CD4-positive, alpha-beta T cell (primary cell): ENCODE results near the gene FXYD3. TPM values are rescaled to one million over a fixed set of nuclear protein-coding genes. Genes with fewer than 3 reads are reported as not detected.

Experiments used
- ATAC-seq: fragments of 200-7000 bp; cut with Tn5 transposase; one replicate; pipeline ENCODE4 v1.10.0; 2022; ENCODE audit warnings: mild to moderate bottlenecking; ENCODE audit not compliant: poor library complexity
- CTCF ChIA-PET: fragments of 350-600 bp; sonication (Branson Sonifier 250); formaldehyde crosslinking; loops from one replicate; lab custom pipeline; 2021; ENCODE audit warnings: antibody characterized with exemption, inconsistent platforms; lab: Charles Lee
- POLR2A ChIA-PET: fragments of 350-600 bp; sonication (Branson Sonifier 250); formaldehyde crosslinking; loops from one replicate; lab custom pipeline; 2021; ENCODE audit warnings: antibody characterized with exemption, inconsistent platforms; lab: Charles Lee
- DNase-seq, 14 experiments: peaks; one replicate each; pipeline ENCODE4 v3.0.0-alpha.2; 2013 to 2020; ENCODE audit warnings: mixed read lengths in 2 of 14
- H3K27ac ChIP-seq, 2 donors: one replicate each; pipeline versions ENCODE4 v1.5.1 to v1.7.0; 2013; ENCODE audit warnings: low read length in 2 of 2, low read depth in 1 of 2, mild to moderate bottlenecking in 1 of 2
- H3K27me3 ChIP-seq, 2 experiments: 1 replicate in 1 of 2; 2 replicates in 1 of 2; pipeline versions ENCODE4 v1.6.1 to v1.7.0; 2013; ENCODE audit warnings: low read length in 2 of 2, control low read depth in 1 of 2, mild to moderate bottlenecking in 1 of 2, moderate library complexity in 1 of 2; ENCODE audit not compliant: insufficient read depth in 2 of 2, control insufficient read depth in 1 of 2
- H3K36me3 ChIP-seq: one replicate; pipeline ENCODE4 v1.6.1; 2013; ENCODE audit warnings: low read length, control low read depth; ENCODE audit not compliant: insufficient read depth
- H3K4me1 ChIP-seq: one replicate; pipeline ENCODE4 v1.6.1; 2013; ENCODE audit warnings: low read length, control low read depth; ENCODE audit not compliant: insufficient read depth
- H3K4me3 ChIP-seq: one replicate; pipeline ENCODE4 v1.5.1; 2013; ENCODE audit warnings: mild to moderate bottlenecking, low read length, moderate library complexity
- H3K9me3 ChIP-seq, 2 experiments: 1 replicate in 1 of 2; 2 replicates in 1 of 2; pipeline versions ENCODE4 v1.6.1 to v1.7.0; 2013; ENCODE audit warnings: low read length in 2 of 2, mild to moderate bottlenecking in 2 of 2, control low read depth in 1 of 2, moderate library complexity in 1 of 2; ENCODE audit not compliant: control insufficient read depth in 1 of 2, insufficient read depth in 1 of 2
- H3K27ac Mint-ChIP-seq: one replicate; pipeline ENCODE4 v1.8.0; 2020; ENCODE audit warnings: mixed read lengths
- H3K27me3 Mint-ChIP-seq: one replicate; pipeline ENCODE4 v1.8.0; 2021; ENCODE audit warnings: mixed read lengths
- H3K36me3 Mint-ChIP-seq: one replicate; pipeline ENCODE4 v1.8.0; 2021; ENCODE audit warnings: low read depth, mixed read lengths
- H3K4me1 Mint-ChIP-seq: one replicate; pipeline ENCODE4 v1.8.0; 2021; ENCODE audit warnings: low read depth, mixed read lengths
- H3K4me3 Mint-ChIP-seq: one replicate; pipeline ENCODE4 v1.8.0; 2020; ENCODE audit warnings: mild to moderate bottlenecking, mixed read lengths
- H3K9me3 Mint-ChIP-seq: one replicate; pipeline ENCODE4 v1.8.0; 2020; ENCODE audit warnings: mixed read lengths
- intact Hi-C, 2 experiments: fragments of 100-400 bp; cut with DNase I in 1 of 2; cut with micrococcal nuclease in 1 of 2; formaldehyde crosslinking; loops; one replicate each; pipeline versions ENCODE4 v1.15.1 to v1.9.0; 2023 to 2025; cut with DNase I, micrococcal nuclease
- total RNA-seq, 174 experiments: library from RNA in 2 of 174; stranded (reverse) in 2 of 174; gene quantifications; one replicate each; pipeline ENCODE4 v1.2.3 and lab custom pipeline; 2021 to 2026
- TF ChIP-seq, protein P1 (sequence below): fragments of 200-600 bp; IDR thresholded peaks from one replicate; pipeline ENCODE4 v1.8.0; 2022; ENCODE audit warnings: antibody characterized with exemption, mild to moderate bottlenecking

Gene FXYD3
- total RNA-seq, 2 experiments from 2014 or later = not detected

DNA sequence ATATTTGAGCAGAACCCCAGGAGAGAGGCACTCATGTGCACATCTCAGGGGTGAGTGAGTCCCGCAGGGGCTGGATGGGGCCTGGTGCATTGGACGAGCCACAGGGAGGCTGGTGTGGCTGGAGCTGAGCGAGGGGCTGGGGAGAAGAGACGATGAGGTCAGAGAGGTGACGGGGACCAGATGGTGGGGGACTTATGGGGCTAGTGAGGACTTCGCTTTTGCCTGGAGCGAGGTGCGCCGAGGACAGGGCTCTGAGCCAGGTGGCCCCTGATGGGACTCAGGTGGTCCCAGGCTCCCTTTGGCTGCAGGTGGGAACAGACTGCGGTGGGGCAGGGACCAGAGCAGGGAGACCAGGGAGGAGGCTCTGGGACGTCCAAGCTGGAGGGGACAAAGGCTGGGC lies 6.9 kb upstream of the FXYD3 start:
- Mint-ChIP-seq H3K27me3 (no peaks in the 10 kb centered on the region), H3K9me3 (no peaks in the 10 kb centered on the region), H3K4me1 (no peaks in the 10 kb centered on the region), H3K27ac (no peak overlapping the region), H3K4me3 (no peak overlapping the region), H3K36me3 (no peaks in the 10 kb centered on the region)
- Histone ChIP-seq H3K9me3 (peaks cover 0 to 15% of the 10 kb centered on the region in 2 experiments), H3K27ac (no peak overlapping the region), H3K36me3 (no peaks in the 10 kb centered on the region), H3K4me3 (no peak overlapping the region), H3K4me1 (no peaks in the 10 kb centered on the region), H3K27me3 (peaks cover 0 to 2% of the 10 kb centered on the region in 2 experiments)
- intact Hi-C loops = no loop called here
- POLR2A ChIA-PET = no interaction called here
- CTCF ChIA-PET = no interaction called here
- TF ChIP-seq, protein P1, sequence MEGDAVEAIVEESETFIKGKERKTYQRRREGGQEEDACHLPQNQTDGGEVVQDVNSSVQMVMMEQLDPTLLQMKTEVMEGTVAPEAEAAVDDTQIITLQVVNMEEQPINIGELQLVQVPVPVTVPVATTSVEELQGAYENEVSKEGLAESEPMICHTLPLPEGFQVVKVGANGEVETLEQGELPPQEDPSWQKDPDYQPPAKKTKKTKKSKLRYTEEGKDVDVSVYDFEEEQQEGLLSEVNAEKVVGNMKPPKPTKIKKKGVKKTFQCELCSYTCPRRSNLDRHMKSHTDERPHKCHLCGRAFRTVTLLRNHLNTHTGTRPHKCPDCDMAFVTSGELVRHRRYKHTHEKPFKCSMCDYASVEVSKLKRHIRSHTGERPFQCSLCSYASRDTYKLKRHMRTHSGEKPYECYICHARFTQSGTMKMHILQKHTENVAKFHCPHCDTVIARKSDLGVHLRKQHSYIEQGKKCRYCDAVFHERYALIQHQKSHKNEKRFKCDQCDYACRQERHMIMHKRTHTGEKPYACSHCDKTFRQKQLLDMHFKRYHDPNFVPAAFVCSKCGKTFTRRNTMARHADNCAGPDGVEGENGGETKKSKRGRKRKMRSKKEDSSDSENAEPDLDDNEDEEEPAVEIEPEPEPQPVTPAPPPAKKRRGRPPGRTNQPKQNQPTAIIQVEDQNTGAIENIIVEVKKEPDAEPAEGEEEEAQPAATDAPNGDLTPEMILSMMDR = no peak
- DNase-seq (no peak), ATAC-seq (no peak)

DNA sequence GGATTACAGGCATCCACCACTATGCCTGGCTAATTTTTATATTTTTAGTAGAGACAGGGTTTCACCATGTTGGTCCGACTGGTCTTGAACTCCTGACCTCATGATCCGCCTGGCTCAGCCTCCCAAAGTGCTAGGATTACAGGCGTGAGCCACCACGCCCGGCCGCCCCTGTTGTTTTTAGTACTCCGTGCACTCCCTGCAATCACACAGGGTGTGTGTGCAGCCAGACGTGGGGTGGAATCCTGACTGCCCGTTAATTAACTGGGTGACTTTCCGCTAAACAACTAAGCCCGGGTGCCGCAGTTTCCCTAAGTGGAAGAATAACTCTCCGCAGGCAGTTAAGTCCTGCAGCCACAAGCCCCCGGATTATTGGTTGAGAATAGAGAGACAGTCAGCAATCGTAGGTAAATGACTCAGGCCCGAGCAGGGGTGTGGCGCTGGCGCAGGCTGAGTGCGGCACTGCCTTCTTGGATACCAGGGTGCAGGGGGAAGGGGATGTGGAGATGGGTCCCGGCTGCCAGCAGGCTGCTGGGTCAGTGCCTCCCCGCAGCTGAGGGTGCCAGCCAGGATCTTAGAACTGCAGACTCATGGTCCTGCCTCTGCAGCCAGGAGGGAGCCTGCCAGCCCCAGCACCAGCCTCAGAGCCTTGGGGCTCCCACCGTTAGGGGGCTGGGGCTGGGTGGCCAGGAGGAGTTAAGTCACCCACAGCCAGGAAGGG lies 6.1 kb upstream of the FXYD3 start:
- no peak overlapping the region for H3K27ac ChIP-seq
- H3K4me3 Mint-ChIP-seq = no peak overlapping the region
- intact Hi-C loops = no loop called here
- H3K27me3 Mint-ChIP-seq = no peaks in the 10 kb centered on the region
- H3K27ac Mint-ChIP-seq = no peak overlapping the region
- peaks cover 2% of the 10 kb centered on the region for H3K4me1 ChIP-seq
- peaks cover 0 to 2% of the 10 kb centered on the region in 2 experiments for H3K27me3 ChIP-seq
- H3K36me3 Mint-ChIP-seq = no peaks in the 10 kb centered on the region
- POLR2A ChIA-PET = no interaction called here
- no peaks in the 10 kb centered on the region for H3K36me3 ChIP-seq
- TF ChIP-seq, protein P1 = no peak
- peaks cover 0 to 12% of the 10 kb centered on the region in 2 experiments for H3K9me3 ChIP-seq
- ATAC-seq = no peak
- CTCF ChIA-PET = no interaction called here
- no peaks in the 10 kb centered on the region for H3K9me3 Mint-ChIP-seq
- H3K4me1 Mint-ChIP-seq = peaks cover 3% of the 10 kb centered on the region
- no peak overlapping the region for H3K4me3 ChIP-seq
- DNase-seq = no peak

DNA sequence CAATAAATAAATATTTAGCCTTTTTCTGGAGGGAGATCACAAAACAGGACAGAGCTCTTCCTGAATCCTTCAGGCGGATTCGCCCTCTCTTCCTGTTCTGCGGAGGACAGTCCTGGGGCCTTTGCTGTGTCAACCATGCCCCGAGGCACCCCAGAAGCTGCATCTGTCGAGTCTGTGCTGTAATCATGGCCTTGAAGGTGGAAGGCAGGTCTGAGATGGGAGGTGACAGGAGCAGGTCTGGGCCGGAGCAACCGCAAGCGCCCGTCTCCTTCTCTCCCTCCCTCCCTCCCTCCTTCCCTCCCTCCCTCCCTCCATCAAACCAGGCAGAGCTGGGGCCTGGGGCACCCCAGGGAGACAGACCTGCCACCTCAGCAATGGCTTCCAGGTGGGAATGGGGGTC lies 4.6 kb upstream of the FXYD3 start:
- Mint-ChIP-seq H3K27ac (no peak overlapping the region), H3K4me1 (peaks cover 6% of the 10 kb centered on the region), H3K9me3 (no peaks in the 10 kb centered on the region), H3K4me3 (no peak overlapping the region), H3K36me3 (no peaks in the 10 kb centered on the region), H3K27me3 (no peaks in the 10 kb centered on the region)
- intact Hi-C loops = no loop called here
- H3K4me3 ChIP-seq = no peak overlapping the region
- H3K9me3 ChIP-seq = peaks cover 0 to 4% of the 10 kb centered on the region in 2 experiments
- CTCF ChIA-PET = no interaction called here
- H3K27ac ChIP-seq = no peak overlapping the region
- TF ChIP-seq, protein P1 = no peak
- DNase-seq (no peak), ATAC-seq (no peak)
- POLR2A ChIA-PET = no interaction called here
- peaks cover 8% of the 10 kb centered on the region for H3K4me1 ChIP-seq
- peaks cover 0 to 2% of the 10 kb centered on the region in 2 experiments for H3K27me3 ChIP-seq
- H3K36me3 ChIP-seq = no peaks in the 10 kb centered on the region
